Colon (tissue), 2 donors: ENCODE data around the gene PPM1F.

Experiments used
- FAIRE-seq: peaks from 2 replicates; lab custom pipeline; 2012; peaks lifted over from hg19 to GRCh38; lab: Jason Lieb, UNC
- donor health status: control.
- donor health status: control.

PPM1F gene

DNA sequence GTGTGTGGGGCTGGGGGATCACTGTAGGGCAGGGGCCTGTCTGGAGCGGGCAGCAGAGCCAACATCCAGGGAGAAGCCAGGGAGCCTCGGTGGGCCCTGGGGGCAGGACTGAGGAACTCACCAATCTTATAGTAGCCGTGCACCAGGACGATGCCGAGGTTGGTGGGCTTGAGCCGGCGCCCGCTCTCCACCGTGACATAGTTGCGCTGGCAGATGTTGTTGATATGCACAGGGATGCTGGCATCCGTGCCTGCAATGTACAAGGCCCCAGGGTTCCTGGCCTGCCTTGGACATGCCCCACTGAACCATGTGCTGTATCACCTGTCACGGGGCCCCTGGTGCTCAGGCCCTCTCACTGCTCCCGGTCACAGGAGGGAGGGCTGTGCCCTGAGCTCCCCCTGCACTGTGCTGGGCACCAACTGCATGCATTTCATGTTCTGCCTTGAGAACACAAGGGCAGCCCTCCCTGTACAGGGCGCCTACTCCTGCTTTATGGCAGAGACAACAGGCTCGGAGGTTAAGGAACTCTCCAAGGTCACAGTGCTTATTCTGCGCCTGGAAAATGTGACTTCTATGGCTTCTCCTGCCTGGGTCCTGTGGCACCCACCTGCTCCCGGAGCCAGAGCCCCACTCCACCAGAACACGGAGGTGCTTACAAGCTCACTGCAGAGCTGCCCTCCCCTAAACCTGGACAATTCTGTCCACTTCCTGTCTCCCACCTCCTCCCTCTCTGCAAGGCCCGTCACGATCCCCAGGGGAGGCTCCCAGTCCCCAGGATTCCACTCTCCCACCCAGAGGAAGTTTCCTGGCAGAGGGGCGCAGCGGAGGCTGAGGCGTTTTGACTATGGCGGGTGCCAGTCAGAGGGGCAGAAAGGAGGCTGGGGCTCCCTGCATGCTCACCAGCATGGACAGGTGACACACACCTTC is 7.8 kb upstream of the PPM1F start:
- FAIRE-seq, result no peak

DNA sequence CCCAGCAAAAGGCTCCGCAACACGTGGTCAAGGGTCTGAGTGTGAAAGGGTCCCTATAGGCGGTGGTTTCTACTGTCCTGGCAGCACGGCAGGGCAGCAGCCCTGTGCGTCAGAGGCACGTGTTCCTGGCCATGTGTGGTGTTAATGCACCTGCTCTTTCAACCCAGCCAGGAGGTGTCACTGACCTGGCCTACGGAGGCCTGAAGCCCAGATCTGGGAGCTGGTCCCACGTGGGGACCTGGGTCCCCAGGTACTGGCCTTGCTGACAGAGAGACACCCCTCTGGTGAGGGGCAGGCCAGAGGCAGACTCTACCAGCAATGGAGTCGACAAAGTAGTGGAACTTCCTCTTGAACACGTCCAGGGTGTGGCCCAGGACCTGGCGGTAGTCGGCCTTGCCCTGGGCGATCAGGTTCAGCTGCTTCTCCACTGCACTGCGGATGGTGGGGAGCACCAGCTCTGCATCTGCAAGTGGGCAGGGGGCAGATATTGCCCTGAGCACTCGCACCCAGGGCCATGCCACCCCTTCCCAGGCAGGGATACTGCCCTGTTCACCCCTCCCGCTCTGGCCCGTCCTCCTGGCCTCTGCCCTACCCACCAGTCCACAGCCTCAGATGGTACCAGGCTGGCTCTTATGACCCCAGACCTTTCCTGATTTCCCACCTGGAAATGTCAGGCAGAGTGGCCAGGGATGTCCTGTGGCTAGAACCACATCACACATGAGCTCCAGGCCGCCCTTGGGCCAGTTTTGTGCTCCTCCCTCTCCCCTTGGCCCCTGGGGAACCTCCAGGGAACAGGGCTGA is 6.8 kb upstream of the PPM1F start:
- no peak for FAIRE-seq

DNA sequence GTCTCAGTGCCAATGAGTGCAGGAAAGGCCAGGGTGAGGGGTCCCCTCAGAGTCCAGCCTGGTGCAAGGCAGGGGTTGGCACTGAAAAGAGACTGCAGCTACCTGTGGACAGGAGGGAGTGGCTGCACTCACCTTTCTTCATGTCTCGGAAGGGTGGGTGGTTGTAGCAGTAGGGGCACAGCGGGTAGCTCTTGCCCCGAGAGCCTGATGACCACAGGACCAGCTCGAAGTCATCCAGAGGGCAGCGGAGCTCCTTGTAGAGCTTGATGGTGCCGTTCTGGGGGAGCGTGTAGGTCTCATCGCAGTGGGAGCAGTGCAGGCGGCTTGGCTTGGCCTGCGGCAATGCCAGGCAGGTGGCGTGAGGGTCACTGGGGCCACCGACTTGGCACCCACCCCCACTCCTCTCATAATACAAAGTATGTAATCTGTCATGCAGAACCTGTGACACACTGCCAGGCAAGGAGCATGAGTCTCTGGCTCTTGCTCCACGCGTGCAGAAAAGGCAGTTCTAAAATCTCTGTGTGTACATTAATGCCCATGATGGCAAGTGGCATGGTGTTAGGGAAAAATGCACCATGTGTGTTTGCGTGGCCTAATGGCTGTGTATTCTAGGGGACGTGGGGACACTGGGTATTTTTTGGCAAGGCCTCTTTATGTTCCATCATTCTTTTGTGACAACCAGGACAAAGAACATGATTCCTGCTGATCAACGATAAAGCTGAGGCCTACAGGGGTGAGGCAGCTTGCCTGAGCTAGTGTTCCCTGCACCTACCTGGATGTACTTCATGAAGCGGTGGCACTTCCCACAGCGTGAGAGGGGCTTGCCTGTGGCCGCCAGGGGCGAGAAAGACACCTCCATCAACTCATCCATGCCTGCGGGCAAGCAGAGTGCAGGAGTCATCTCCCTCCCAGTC is 6.0 kb upstream of the PPM1F start:
- no peak for FAIRE-seq

DNA sequence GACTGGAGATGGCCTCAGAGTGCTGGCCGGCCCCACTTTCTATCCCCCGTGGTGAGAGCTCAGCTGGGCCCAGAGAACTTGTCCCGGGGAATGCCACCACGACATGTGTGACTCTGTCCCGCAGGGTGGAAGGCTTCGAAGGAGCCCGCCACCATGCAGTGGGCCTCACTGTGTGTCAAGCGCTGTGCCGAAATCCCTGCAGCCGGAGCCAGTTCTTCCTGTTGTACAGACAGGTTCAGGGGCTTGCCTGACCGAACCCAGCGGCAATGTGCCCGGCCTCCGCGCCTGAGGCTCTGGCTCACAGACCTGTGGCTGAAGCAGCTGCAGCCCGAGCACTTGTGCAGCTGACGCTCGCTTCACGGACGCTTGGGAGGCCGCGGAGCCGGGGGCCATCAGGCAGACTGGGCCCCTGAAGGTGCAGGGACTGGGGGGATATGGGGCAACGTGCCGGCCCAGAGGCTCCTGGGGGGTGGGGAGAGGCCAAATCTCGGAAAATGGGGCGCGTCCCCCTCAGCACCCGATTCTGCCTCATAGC is 650 bp downstream of the PPM1F start:
- no peak for FAIRE-seq

DNA sequence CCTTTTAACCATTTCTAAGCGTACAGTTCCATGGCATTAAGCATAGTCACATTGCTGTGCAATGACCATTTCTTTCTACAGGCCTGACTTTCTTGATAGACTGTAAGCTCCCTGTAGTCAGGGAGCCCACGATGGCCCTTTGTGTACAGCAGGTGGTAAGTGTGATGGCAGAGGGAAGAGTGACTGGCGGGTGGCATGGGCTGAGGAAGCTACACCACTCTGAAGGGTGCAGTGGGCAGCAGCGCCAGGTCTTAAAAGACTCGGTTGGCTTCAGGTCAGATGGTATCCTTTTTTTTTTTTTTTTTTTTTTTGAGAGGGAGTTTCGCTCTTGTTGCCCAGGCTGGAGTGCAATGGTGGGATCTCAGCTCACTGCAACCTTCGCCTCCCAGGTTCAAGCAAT is 1.6 kb downstream of the PPM1F start:
- FAIRE-seq, result no peak

DNA sequence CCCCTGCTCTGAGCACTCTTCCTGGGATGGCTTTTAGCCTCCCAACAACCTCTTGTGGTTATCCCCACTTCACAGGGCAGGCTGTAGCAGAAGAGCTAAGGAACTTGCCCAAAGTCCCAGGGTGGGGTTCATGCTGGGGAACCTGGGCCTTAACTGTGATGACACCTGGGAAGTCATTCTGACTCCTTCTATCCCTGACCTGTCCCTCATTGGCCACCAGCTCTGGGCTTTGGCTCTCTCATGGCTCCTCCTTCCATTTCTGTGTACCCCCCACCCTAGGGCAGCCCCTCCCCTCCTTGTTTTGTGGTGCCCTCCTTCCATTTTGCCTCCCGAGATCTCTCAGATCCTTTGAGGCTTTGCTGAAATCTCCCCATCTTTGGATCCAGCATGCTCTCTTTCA is 2.7 kb downstream of the PPM1F start:
- FAIRE-seq, result no peak

GRCh38 chr22:21949569-21949918 is 3.1 kb downstream of the PPM1F start:
- FAIRE-seq, result no peak

GRCh38 chr22:21948824-21949568 is 3.7 kb downstream of the PPM1F start:
- FAIRE-seq, result no peak

GRCh38 chr22:21948390-21948789 is 4.3 kb downstream of the PPM1F start:
- no peak for FAIRE-seq

DNA sequence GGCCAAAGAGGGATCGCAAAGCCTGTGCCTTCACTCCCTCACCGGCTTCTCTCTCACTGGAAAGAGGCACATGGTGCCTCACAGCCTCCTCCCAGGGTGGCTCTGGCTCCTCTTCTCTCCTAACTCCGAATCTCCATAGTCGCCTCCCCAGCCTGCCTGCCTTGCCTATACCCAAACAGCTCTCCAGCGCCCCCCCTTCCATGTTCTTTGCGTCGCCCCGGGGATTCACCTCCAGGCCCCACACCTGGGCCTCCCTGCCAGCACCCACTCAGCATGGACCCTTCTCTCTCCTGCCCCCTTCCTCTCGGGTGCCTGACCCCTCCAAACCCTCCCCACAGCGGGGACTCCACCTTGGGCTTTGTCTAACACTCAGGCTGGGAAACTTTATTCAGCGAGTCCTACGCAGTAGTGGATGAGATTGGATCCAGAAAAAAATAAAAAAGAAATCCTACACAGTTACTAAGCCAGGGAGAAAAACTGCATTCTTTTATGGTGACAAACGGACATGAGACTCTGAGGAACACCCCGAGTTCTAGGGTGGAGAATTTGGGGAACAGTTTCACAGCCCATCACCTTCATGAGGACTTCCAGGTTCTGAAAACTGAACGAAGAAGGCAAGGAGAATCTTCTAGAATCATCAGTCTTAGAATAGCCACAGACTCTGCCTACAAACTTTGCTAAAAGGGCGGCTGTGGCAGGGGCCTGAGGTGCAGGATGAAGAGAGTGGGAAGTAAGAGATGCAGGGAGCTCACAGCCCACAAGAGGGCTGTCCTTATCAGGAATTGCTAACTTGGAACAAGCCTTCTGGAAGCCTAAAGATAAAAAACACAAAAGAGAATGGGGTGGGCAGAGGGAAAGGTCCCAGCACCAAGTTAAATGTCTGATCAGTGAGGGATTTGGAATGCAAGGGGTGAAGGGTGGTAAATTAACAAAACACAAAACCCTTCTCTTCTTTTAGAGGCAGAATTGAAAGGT is 5.3 kb downstream of the PPM1F start:
- FAIRE-seq, result no peak

DNA sequence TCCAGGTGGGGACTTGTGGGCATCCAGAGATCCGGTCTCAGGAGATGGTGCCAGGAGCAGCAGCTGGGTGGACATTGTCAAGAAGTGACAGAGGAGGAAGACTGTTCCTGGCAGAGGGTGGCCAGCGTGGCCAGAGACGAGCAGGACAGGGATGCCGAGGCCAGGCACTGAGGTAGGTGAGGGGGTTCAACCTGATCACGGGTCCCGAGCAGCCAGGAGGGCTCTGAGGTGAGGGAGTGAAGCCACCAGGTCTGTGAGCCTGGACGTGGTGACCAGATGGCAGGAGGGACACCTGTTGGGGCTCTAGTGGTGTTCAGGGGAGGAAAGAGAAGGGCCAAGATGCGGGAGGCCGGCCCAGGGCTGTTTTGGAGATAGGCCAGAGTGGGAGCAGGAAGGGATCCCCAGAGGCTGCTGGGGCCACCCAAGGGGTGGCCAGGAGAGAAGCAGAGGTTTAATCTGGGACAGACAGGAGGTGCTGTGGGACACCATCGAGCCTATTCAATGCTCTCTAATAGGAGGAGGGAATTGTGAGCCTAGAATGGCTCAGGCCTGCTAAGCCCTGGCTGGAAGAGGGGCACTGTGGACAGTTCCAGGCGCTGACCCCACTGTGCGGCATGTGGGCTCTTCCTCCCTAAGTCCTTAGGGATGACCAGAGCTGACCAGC is 6.3 kb downstream of the PPM1F start:
- FAIRE-seq, result no peak

- no peak for FAIRE-seq
Measured at GRCh38 chr22:21945453-21946261, 7.0 kb downstream of the PPM1F start.

GRCh38 chr22:21944871-21945270 is 7.8 kb downstream of the PPM1F start:
- no peak for FAIRE-seq

- FAIRE-seq, result no peak
Measured at GRCh38 chr22:21943571-21944448, 8.8 kb downstream of the PPM1F start.

DNA sequence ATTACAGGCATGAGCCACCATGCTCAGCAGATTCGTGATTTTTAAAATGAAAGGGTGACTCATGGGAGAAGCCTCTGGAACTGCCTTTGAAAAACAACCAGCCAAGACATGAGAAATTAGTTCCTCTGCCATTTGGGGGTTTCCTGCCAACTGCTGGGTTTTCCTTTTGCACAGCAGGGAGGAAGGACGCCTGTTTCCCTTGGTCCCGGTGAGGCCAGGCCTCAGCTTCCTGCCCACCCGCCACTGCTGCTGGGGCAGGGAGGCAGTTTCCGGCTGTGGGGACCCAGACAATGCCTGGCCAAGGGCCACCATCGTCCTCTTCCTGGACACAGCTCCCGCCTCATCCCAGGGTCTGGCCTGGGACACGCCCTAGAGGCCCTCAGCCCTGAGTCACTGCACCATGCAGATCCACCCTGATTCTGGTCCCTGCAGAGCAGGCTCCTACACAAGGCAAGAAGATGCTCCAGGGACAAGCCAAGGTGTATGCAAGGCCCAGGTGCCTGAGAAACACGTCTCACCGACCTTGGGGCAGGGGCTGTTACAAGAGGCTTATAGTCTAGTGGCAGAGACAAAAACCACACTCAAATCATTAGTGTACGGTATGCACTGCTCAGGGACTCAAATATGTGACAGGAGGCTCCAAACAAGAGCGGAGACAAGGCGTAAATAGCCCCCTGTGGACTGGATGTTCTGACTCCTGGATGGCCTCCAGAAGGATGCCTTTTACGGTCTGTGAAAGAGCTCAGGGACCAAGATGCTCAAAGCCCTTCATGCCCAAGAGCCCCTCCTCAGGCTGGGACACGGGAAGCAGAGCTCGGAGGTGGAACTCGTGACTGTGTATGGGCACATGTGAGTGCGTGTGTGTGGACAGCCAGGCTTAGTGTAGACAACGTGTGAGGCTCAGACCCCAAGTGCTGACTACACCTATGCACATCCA is 10.0 kb downstream of the PPM1F start:
- no peak for FAIRE-seq

- FAIRE-seq, result no peak
Measured at GRCh38 chr22:21941921-21942320, 10.7 kb downstream of the PPM1F start.
